Islet precursor cell (in vitro differentiated cells): ENCODE measurements around the gene SH3GL1.

Experiments
- DNase-seq: peaks from one replicate; pipeline ENCODE4 v3.0.0-alpha.2; 2018

SH3GL1 gene

GRCh38 chr19:4396949-4397783 is 3.2 kb downstream of the SH3GL1 start:
- no peak for DNase-seq

- no peak for DNase-seq
Measured at GRCh38 chr19:4393947-4394590, 6.3 kb downstream of the SH3GL1 start.

DNA sequence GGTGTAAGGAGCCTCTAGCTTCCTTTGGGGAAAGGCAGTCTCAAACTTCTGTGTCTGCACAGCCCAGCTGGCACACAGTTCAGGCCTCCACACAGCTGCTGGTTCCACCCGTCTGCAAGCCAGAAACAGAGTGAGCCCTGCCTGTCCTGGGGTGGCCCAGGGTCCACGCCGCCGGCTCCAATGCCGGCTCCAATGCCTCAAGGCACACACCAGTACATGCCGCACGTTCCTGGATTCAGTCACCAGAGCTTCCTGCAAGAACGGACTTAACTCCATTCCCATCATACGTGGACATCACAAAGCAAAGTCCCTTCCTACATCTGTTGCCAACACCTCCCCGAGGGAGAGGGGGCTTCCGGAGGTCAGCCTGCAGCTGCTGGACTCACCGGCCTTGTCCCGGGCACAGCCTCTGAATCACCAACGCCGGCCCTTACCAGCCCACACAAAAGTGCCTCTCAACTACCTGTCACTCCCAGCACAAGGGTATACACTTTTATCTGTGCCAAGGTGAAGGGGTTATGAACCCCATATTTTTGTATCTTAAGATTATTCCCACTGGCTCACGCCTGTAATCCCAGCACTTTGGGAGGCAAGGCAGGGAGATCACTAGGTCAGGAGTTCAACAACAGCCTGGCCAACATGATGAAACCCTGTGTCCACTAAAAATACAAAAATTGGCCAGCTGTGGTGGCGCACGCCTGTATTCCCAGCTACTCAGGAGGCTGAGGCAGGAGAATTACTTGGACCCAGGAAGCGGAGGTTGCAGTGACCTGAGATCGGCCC is 8.5 kb downstream of the SH3GL1 start:
- DNase-seq = peak; percentile 60

GRCh38 chr19:4391306-4391693 is 9.0 kb downstream of the SH3GL1 start:
- DNase-seq = no peak

GRCh38 chr19:4390567-4391305 is 9.6 kb downstream of the SH3GL1 start:
- DNase-seq = peak; percentile 83

DNA sequence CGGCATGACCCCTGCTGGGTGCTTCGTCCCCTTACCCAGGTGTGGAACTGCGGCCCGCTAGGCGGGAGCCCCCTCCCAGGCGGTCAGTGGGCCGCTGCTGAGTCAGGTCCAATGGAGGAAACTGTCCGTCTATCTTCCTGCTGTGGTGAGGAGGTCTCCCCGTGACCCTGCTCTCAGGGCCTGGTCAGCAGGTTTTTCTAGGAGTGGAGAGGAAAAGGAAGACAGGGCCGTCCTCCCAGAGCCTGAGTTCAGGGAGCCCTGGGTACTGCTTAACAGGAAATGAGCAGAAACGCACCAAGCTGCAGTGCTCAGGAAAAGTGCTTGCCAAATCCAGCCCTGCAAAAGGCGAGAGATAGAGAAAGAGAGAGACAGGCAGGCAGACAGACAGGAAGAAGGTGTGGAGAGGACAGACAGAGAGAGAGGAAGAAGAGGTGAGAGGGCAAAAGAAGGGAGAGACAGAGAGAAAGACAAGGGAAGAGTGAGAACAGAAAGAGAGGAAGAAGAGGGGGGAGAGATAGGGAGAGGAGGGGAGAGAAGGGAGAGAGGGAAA is 10.3 kb downstream of the SH3GL1 start:
- DNase-seq = peak; percentile 64

- DNase-seq = no peak
Measured at GRCh38 chr19:4389511-4390016, 10.8 kb downstream of the SH3GL1 start.

GRCh38 chr19:4389064-4389375 is 11.3 kb downstream of the SH3GL1 start:
- DNase-seq = peak; percentile 61

- DNase-seq = peak; percentile 49
Measured at GRCh38 chr19:4388337-4389063, 11.8 kb downstream of the SH3GL1 start.

DNA sequence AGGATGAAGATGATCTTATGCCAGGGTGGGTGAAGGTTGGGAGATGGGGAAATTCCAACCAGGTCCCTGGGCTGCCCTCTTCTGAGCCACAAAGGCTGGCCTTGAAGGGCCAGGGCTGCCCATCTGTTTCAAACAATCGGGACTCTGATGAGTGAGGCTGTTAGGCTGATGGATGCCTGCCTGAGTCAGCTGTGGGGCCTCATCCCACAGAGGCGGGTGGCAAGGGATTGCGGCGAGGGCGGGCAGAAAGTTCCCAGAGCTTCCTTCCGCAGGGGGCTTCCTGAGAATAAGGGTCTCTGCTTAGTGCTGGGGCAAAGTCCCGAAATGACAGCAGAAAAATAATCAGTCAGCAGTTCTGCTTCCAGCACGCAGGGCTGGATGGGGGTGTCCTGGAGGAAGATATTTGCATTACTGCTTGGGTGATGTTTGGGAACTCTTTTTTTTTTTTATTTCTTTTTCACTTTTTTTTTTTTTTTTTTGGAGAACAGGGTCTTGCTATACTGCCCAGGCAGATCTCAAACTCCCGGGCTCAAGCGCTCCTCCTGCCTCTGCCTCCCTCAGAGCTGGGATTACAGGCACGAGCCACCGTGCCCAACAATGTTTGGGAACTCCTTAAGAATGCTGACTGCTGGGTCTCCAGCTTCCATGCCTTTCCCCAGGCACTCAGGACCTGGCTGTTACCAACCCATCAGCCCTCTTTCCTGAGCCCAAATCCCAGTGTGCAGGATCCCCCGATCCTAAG is 14.1 kb downstream of the SH3GL1 start:
- no peak for DNase-seq

- no peak for DNase-seq
Measured at GRCh38 chr19:4385291-4386040, 14.9 kb downstream of the SH3GL1 start.

DNA sequence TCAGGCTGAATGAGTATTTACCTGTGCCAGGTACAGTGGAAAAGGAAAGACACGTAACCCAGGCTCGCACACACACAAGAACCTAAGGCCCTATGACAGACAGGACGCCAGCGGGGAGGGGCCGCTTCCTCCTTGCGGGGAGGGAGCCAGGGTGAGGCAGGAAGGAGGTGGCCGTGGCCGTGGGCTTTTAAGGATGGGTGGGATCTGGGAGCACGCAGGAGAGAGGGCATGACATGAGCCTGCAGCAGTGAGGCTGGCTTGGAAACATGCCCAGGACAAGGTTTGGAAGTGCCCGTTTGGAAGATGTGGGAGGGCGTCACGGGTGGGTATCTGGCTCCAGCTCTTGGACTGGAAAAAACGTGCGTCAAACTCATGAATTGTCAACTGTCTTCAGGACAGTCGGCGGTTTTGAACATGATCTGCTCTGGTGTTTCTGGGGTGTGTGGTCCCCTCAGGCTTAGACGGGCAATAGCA is 20.1 kb downstream of the SH3GL1 start:
- no peak for DNase-seq

DNA sequence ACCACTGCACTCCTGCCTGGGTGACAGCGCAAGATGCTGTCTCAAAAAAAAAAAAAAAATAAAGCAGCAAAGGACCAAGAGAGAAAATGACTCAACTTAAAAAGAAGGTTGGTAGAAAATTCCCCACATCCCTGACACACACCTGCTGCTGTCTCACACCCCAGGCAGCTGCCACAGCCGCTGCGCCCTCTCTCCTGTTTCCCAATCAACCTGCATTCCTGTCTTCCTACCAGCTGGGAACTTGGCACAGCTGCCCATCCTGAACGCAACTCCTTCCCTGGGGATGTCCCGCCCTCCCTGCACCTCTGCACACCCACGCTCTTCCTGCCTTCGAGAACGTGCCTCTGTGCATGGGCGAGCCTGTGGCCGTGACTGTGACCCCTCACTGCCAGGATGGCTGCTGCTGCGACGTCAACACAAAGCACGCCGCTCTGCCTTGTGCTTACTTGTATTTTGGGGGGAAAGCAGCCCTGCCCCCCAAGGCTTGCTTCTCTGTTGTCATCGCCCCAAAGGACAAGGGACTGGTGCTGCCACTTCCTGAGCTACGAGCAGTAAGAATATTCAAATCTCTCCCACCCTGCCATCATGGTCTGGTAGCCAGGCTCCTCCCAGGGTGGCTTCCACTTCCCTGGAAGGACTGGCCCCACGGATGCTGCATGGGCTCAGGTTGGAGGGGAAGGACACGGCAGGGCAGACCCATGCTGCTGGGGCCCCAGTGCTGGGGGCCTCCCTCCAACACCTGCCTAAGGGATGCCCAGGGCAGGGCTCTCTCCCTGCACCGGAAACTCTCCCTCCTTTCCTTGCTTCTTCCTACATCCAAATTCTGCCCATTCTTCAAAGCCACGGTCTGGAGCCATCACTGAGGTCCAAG is 20.7 kb downstream of the SH3GL1 start:
- no peak for DNase-seq

GRCh38 chr19:4378886-4379285 is 21.5 kb downstream of the SH3GL1 start:
- no peak for DNase-seq

- DNase-seq = no peak
Measured at GRCh38 chr19:4376991-4377781, 23.2 kb downstream of the SH3GL1 start.

DNA sequence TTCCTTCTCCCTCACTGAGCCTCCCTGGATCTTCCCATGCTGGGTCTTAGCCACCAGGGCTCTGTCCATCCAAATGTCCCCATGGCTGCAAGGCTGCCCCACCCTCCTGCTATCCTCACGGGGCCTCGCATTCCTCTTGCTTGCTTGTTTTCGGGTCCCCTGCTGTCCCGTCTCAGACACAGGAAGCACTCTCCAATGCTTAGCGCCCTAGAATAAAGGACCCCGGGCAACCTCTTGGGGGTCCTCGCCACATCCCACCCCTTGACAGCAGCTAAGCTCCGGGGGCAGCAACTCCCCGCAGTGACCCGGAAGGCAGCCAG is 23.7 kb downstream of the SH3GL1 start:
- no peak for DNase-seq

GRCh38 chr19:4376028-4376670 is 24.2 kb downstream of the SH3GL1 start:
- DNase-seq = no peak
